Activated naive CD4-positive, alpha-beta T cell treated with anti-CD3 and anti-CD28 coated beads, Interleukin-2, amount 50 U/mL, for 72 hours (primary cell): ENCODE measurements around the gene ATF7IP2. TPM values are rescaled to one million over a fixed set of nuclear protein-coding genes. Genes with fewer than 3 reads are reported as not detected.
"Not testable (repeated sequence)": the region's sequence is repeated elsewhere in the genome, so short reads cannot be mapped to it uniquely, and the experiment has no call there.

Experiments
- ATAC-seq, 2 donors: fragments of 150-1000 bp; cut with Tn5 transposase; 2 replicates each; pipeline ENCODE4 v1.10.0; 2021; ENCODE audit warnings: mild to moderate bottlenecking in 2 of 2, moderate library complexity in 2 of 2
- DNase-seq, 2 donors: peaks; one replicate each; pipeline ENCODE4 v3.0.0; 2021 to 2022; ENCODE audit warnings: low spot score in 2 of 2
- H3K27ac Mint-ChIP-seq, 2 donors: one replicate each; pipeline ENCODE4 v1.8.0; 2022; ENCODE audit warnings: mild to moderate bottlenecking in 2 of 2, mixed read lengths in 2 of 2
- H3K36me3 Mint-ChIP-seq, 2 donors: one replicate each; pipeline ENCODE4 v1.8.0; 2022; ENCODE audit warnings: mixed read lengths in 2 of 2
- H3K9me3 Mint-ChIP-seq, 2 donors: one replicate each; pipeline ENCODE4 v1.8.0; 2022; ENCODE audit warnings: mixed read lengths in 2 of 2
- total RNA-seq, 2 donors: library from RNA; stranded (reverse); gene quantifications; one replicate each; pipeline ENCODE4 v1.2.3, GENCODE V29; 2022

The ATF7IP2 gene
- total RNA-seq: 10 to 100 TPM; 28.9 to 30.5 TPM

- Mint-ChIP-seq H3K36me3 (peaks cover 29 to 46% of the 10 kb centered on the region in 2 donors), H3K9me3 (no peaks in the 10 kb centered on the region), H3K27ac (peak within 1 kb of the TSS; percentile 97 to 98)
- ATAC-seq (peak; percentile 97 to 98), DNase-seq (peak; percentile 87 to 93)
Observed at GRCh38 chr16:10385725-10386516, at the start of gene ATF7IP2. TSS of gene ATF7IP2 (plus strand) at chr16:10386061. CDS start at chr16:10430621, 44,560 bp downstream.

GRCh38 chr16:10338426-10338825, 47.4 kb upstream of the ATF7IP2 start:
- no peak for DNase-seq
- ATAC-seq: no peak
- peaks cover 25% of the 10 kb centered on the region in 2 donors for H3K36me3 Mint-ChIP-seq
- peaks cover 24 to 33% of the 10 kb centered on the region in 2 donors for H3K9me3 Mint-ChIP-seq
- H3K27ac Mint-ChIP-seq: no peak overlapping the region

GRCh38 chr16:10339777-10340732, 45.8 kb upstream of the ATF7IP2 start:
- Mint-ChIP-seq H3K9me3 (peaks cover 29 to 35% of the 10 kb centered on the region in 2 donors), H3K36me3 (peaks cover 32 to 33% of the 10 kb centered on the region in 2 donors), H3K27ac (peak overlapping the region in 1 of 2 donors; percentile 30)
- ATAC-seq: no peak
- DNase-seq: no peak

GRCh38 chr16:10343124-10343760, 42.6 kb upstream of the ATF7IP2 start:
- ATAC-seq (no peak), DNase-seq (no peak)
- Mint-ChIP-seq H3K9me3 (peaks cover 29 to 39% of the 10 kb centered on the region in 2 donors), H3K27ac (no peak overlapping the region), H3K36me3 (peaks cover 33 to 42% of the 10 kb centered on the region in 2 donors)

GRCh38 chr16:10344699-10345098, 41.2 kb upstream of the ATF7IP2 start:
- ATAC-seq, H3K27ac Mint-ChIP-seq, DNase-seq: not testable (repeated sequence)
- peaks cover 26 to 35% of the 10 kb centered on the region in 2 donors for H3K36me3 Mint-ChIP-seq
- peaks cover 23 to 32% of the 10 kb centered on the region in 2 donors for H3K9me3 Mint-ChIP-seq

DNA sequence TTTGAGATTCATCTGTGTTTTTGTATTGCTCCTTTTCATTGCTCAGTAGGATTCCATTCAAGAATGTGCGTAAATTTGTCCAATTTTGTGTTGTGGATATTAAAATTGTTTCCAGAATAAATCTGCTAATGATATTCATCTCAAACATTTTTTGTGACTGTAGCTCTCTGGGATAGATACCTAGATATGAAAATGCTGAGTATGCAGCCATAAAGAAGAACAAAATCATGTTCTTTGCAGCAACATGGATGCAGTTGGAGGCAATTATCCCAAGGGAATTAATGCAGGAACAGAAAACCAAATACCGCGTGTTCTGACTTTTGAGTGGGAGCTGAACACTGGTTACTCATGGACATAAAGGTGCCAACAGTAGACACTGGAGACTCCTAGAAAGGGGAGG, 40.2 kb upstream of the ATF7IP2 start:
- no peak for DNase-seq
- Mint-ChIP-seq H3K9me3 (peaks cover 16 to 25% of the 10 kb centered on the region in 2 donors), H3K36me3 (peaks cover 18 to 26% of the 10 kb centered on the region in 2 donors), H3K27ac (no peak overlapping the region)
- ATAC-seq: no peak

- no peak for DNase-seq
- Mint-ChIP-seq H3K36me3 (peaks cover 0 to 10% of the 10 kb centered on the region in 2 donors), H3K9me3 (peaks cover 0 to 8% of the 10 kb centered on the region in 2 donors), H3K27ac (no peak overlapping the region)
- no peak for ATAC-seq
Observed at GRCh38 chr16:10349851-10350250, 36.0 kb upstream of the ATF7IP2 start.

- no peaks in the 10 kb centered on the region for H3K9me3 Mint-ChIP-seq
- no peaks in the 10 kb centered on the region for H3K36me3 Mint-ChIP-seq
- H3K27ac Mint-ChIP-seq: no peak overlapping the region
- DNase-seq (no peak), ATAC-seq (no peak)
Observed at GRCh38 chr16:10352262-10352661, 33.6 kb upstream of the ATF7IP2 start.

DNA sequence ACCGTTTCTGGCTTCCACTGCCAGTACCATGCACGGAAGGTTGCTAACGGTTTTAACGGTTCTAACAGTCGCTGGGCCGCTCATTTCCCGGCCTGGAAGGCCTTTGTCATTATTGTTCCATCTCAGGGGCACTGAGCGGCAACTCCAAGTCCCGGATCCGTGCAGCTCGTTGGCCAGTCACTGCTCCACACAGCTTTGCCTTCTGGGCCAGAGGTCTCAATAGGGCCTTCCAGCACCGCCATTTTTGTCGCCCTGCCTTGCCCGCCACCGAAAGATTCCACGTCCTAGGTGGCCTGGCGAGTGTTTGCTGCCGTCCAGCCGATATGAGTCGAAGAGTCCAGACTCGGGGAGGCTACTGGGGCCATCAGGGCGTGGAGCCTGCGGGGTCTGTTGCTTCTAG, 30.3 kb upstream of the ATF7IP2 start:
- H3K27ac Mint-ChIP-seq: no peak overlapping the region
- no peaks in the 10 kb centered on the region for H3K36me3 Mint-ChIP-seq
- ATAC-seq (no peak), DNase-seq (no peak)
- peaks cover 0 to 4% of the 10 kb centered on the region in 2 donors for H3K9me3 Mint-ChIP-seq

GRCh38 chr16:10356870-10357842, 28.7 kb upstream of the ATF7IP2 start:
- H3K9me3 Mint-ChIP-seq: peaks cover 7 to 8% of the 10 kb centered on the region in 2 donors
- no peak for ATAC-seq

GRCh38 chr16:10361747-10362076, 24.1 kb upstream of the ATF7IP2 start:
- peak overlapping the region; percentile 54 to 91 for H3K27ac Mint-ChIP-seq
- not testable (repeated sequence) for H3K9me3 Mint-ChIP-seq, DNase-seq, ATAC-seq, H3K36me3 Mint-ChIP-seq

More at GRCh38 chr16:10356870-10357842, 28.7 kb upstream of the ATF7IP2 start:
- no peak for DNase-seq
- Mint-ChIP-seq H3K36me3 (peaks cover 0 to 5% of the 10 kb centered on the region in 2 donors), H3K27ac (no peak overlapping the region)

- Mint-ChIP-seq H3K27ac (peak overlapping the region; percentile 54 to 91), H3K9me3 (peaks cover 7 to 9% of the 10 kb centered on the region in 2 donors), H3K36me3 (peaks cover 0 to 6% of the 10 kb centered on the region in 2 donors)
- DNase-seq: no peak
- peak; percentile 34 to 39 for ATAC-seq
Observed at GRCh38 chr16:10362077-10362863, 23.6 kb upstream of the ATF7IP2 start.

GRCh38 chr16:10362864-10363197, 23.0 kb upstream of the ATF7IP2 start:
- ATAC-seq, H3K36me3 Mint-ChIP-seq, H3K9me3 Mint-ChIP-seq, DNase-seq: not testable (repeated sequence)
- H3K27ac Mint-ChIP-seq: peak overlapping the region in 1 of 2 donors; percentile 54

DNA sequence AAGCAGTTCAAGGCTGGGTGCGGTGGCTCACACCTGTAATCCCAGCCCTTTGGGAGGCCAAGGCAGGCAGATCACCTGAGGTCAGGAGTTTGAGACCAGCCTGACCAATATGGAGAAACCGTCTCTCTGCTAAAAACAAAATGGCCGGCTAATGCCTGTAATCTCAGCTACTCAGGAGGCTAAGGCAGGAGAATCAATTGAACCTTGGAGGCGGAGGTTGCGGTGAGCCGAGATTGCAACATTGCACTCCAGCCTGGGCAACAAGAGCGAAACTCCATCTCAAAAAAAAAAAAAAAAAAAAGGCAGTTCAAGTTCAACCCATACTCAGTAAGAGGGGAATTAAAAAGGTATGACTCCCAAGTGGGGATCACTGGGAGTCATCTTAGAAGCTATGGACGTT, 19.2 kb upstream of the ATF7IP2 start:
- ATAC-seq, DNase-seq, H3K27ac Mint-ChIP-seq, H3K36me3 Mint-ChIP-seq, H3K9me3 Mint-ChIP-seq: not testable (repeated sequence)

GRCh38 chr16:10367616-10368188, 18.2 kb upstream of the ATF7IP2 start:
- Mint-ChIP-seq H3K9me3 (no peaks in the 10 kb centered on the region), H3K27ac (no peak overlapping the region), H3K36me3 (no peaks in the 10 kb centered on the region)
- ATAC-seq (no peak), DNase-seq (no peak)
